HG02798 (cell line): ENCODE measurements around the gene NTM.

Source experiments
- ATAC-seq: cut with Tn5 transposase; IDR thresholded peaks from one replicate; pipeline ENCODE4 v1.9.1; 2021; ENCODE audit warnings: mild to moderate bottlenecking; ENCODE audit not compliant: unreplicated experiment, poor library complexity

The NTM gene

DNA sequence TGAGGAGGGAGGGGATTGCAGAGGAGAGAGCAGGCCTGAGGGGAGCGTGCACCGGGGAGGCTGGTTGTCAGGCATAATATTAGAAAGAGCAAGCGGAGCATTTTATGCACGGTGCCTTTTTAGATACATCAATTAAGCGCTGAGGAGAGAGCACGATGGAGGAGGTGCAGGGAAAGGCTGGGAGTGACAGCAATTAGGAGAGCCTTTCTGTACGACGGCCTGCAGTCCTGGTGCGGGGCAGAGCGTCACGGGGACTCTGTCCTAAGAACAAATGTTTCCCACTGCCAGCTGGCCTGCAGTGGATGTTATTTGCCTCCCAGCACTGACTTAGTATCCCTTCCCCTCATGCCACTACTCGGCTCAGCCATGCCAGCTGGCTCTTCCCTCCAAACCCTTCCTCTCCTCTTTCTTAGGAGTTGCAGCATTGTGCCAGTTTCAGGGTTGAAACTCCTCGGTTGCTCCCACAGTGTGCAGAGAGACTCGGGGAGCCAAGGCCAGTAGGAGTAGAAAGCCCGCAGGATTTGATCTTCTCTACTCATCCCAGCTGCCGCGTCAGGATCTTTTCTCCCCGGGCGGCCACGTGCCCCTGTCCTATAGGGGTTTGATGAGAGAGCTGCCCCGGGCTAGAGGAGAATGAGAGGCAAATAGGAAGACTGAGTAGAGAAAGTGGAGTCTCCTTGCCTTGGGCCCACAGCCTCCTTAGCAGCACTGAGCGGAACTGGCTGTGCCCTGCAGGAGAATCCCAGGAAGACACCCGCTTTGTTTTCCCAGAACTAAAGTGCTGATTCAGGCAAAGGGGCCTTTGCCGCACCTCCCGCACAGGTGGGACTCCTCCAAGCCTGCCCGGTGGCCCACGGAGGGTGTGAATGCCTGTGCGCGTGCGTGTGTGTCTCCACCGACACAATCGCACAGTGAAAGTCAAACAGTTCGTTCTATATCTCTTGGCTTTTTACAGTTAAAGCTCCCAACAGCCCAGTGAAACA, 875.3 kb downstream of the NTM start:
- no peak for ATAC-seq

- no peak for ATAC-seq
Observed at GRCh38 chr11:132248580-132248979, 878.2 kb downstream of the NTM start.

GRCh38 chr11:132249256-132249655, 878.8 kb downstream of the NTM start:
- ATAC-seq = no peak

GRCh38 chr11:132251061-132251460, 880.6 kb downstream of the NTM start:
- no peak for ATAC-seq

DNA sequence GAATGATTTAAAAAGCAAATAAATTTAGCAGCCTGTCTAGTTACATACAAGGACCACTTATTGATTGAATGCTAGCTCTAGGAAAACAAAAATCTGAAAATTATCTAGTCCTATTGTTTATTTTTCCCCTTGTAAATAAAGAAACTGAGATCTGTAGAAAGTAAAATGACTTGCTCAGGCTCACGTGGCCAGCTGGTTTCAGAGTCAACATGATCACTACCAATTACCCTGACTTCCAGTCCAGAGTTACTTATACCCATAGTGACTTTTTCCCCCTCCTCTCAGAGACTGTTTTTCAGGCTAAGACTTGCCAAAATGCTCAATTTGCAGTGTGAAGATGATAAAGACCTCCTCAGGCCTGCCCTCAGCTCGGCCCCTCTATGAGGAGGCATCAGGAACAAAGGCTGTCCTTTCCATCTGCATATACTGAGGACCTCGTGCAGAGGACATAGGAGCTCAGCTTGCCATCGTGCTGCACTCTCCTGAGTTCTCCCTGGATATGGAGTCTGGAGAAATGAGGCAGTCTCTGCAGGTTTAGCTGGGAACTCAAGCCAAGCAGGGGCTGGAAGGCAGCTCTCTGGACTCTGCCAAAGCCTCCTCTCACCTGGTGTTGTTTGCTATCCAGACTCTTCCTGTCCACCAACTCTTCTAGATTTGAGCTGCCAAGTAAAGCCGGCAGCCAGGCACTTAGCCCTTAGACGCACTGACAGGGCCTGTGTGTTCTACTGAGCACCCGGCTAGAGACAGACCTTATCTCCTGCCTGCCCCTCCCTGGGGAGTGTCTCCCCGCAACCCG, 883.3 kb downstream of the NTM start:
- ATAC-seq = no peak

- ATAC-seq = no peak
Observed at GRCh38 chr11:132254906-132255305, 884.5 kb downstream of the NTM start.

- ATAC-seq = no peak
Observed at GRCh38 chr11:132256528-132257279, 886.3 kb downstream of the NTM start.

- ATAC-seq = no peak
Observed at GRCh38 chr11:132257871-132258270, 887.5 kb downstream of the NTM start.

- ATAC-seq = no peak
Observed at GRCh38 chr11:132258875-132259274, 888.5 kb downstream of the NTM start.

GRCh38 chr11:132260636-132261035, 890.2 kb downstream of the NTM start:
- ATAC-seq = no peak

GRCh38 chr11:132263241-132263640, 892.8 kb downstream of the NTM start:
- ATAC-seq = no peak

DNA sequence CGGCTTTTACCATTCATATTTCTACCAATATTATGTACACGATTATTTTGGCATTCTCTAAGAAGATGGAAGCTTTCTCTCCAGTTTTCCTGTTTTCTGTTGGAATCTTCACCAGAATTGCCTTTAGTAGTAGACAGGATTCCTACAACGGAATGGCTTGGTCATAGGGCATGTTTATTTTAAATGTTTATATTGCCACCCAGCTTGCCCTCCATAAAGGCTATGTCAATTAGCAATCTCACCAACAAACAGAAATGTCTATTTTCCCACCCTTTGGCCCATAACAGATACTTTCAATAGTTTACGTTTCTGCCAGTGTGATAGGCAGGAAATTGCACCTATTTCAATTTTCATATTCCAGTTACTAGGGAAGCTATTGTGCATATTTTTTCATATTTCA, 893.5 kb downstream of the NTM start:
- no peak for ATAC-seq

- no peak for ATAC-seq
Observed at GRCh38 chr11:132264616-132265015, 894.2 kb downstream of the NTM start.

- ATAC-seq = no peak
Observed at GRCh38 chr11:132278801-132279574, 908.6 kb downstream of the NTM start.

DNA sequence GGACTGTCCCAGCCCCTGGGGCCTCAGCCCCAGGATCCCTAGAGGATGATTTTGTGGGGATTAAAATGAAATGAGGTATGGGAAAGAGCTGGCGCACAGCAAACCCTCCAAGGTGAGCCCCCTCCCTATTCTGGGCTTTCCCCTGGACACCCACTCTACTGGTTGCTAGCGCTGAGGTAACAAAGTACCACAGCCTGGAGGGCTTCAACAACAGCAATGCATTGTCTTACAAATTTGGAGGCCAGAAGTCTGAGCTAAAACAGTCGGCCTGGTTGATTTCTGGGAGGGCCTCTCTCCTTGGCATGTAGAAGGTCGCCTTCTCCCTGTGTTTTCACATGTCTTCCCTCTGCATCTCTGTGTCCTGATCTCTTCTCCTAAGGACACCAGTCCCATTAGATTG, 913.6 kb downstream of the NTM start:
- ATAC-seq = no peak

- ATAC-seq = no peak
Observed at GRCh38 chr11:132284611-132285010, 914.2 kb downstream of the NTM start.

DNA sequence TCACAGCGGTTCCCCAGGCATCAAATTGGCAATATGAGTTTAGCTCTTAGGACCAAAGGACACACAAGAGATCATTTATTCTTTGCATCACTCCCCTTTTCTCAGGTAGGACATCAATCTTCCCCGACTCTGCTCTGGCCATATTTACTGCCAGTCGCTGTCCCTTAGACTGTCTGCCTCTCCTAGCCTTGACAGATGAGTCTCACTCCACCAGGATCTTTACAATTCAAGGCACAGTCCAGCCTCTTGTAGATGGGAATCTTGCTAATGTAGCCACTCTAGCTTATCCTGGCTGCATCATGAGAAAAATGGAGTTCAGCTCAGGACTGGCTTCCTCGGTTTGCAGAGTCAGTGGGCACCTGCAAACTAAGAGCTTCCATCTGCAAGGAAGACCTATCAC, 915.2 kb downstream of the NTM start:
- ATAC-seq = no peak

GRCh38 chr11:132286106-132286505, 915.7 kb downstream of the NTM start:
- no peak for ATAC-seq

DNA sequence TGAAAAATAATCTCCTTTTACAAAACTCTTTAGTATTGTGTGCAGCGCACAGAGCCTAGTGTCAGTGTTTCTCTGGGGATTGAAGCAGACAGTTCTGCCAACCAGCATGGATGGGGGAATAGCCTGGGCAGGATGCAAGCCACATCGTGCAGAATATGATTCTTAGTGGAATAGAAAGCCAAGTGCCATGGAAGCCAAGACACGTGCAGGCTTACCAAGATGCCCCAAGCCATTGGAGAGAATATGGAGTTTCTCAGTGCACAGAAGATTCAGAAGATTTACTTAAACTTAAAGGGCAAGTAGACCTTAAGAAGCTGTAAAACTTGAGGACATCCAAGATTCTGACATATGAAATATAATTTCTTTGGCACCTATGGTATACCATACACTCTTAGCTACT, 917.6 kb downstream of the NTM start:
- ATAC-seq = no peak
